Kidney epithelial cell (primary cell): ENCODE data around the gene RIMS1. TPM values are rescaled to one million over a fixed set of nuclear protein-coding genes. Genes with fewer than 3 reads are reported as not detected.

Source experiments
- DNase-seq: peaks from one replicate; pipeline ENCODE4 v3.0.0-alpha.2; 2010; ENCODE audit warnings: low read depth
- H3K27me3 ChIP-seq: 2 replicates; pipeline ENCODE4 v1.6.0; 2011; ENCODE audit warnings: low read length; ENCODE audit not compliant: control insufficient read depth, insufficient read depth
- H3K36me3 ChIP-seq: 2 replicates; pipeline ENCODE4 v1.5.1; 2011; ENCODE audit warnings: low read length; ENCODE audit not compliant: control insufficient read depth, insufficient read depth
- H3K4me3 ChIP-seq: 2 replicates; pipeline ENCODE4 v1.5.1; 2011; ENCODE audit warnings: low read depth, mild to moderate bottlenecking, control low read depth, low read length
- total RNA-seq: library from RNA; depleted of rRNA; stranded (reverse); fragments of >200 nt; gene quantifications from 2 replicates; pipeline ENCODE4 v1.2.3, GENCODE V29; 2015
- TF ChIP-seq, protein P1 (sequence below): IDR thresholded peaks from 2 replicates; pipeline ENCODE4 v1.5.1; 2011; ENCODE audit warnings: mild to moderate bottlenecking, moderate library complexity, low read length, control low read depth, inconsistent platforms; ENCODE audit not compliant: insufficient read depth, poor library complexity, severe bottlenecking

Gene RIMS1
- total RNA-seq, 1 donor from 2014 or later: 0.38 TPM

DNA sequence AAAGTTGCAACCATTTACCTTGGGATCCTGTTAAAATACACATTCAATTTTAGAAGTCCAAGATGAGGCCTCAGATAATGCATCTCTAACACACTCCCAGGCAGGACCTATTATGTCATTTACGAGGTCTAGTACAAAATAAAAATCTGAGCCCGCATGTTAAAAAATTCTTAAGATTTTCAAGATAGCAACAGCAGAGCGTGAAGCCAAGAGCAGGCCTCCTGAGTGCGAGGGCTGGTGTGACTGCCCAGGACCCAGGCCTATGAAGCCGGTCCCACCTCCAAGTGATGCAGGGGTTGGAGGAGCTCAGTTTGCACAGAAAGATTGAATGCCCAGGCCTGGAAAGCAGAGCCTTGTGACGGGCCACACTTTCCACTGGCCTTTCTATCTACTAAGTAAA is 524.4 kb downstream of the RIMS1 start:
- H3K27me3 ChIP-seq: no peaks in the 10 kb centered on the region
- no peak for DNase-seq
- no peaks in the 10 kb centered on the region for H3K36me3 ChIP-seq
- no peak overlapping the region for H3K4me3 ChIP-seq
- TF ChIP-seq, protein P1, sequence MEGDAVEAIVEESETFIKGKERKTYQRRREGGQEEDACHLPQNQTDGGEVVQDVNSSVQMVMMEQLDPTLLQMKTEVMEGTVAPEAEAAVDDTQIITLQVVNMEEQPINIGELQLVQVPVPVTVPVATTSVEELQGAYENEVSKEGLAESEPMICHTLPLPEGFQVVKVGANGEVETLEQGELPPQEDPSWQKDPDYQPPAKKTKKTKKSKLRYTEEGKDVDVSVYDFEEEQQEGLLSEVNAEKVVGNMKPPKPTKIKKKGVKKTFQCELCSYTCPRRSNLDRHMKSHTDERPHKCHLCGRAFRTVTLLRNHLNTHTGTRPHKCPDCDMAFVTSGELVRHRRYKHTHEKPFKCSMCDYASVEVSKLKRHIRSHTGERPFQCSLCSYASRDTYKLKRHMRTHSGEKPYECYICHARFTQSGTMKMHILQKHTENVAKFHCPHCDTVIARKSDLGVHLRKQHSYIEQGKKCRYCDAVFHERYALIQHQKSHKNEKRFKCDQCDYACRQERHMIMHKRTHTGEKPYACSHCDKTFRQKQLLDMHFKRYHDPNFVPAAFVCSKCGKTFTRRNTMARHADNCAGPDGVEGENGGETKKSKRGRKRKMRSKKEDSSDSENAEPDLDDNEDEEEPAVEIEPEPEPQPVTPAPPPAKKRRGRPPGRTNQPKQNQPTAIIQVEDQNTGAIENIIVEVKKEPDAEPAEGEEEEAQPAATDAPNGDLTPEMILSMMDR: no peak

DNA sequence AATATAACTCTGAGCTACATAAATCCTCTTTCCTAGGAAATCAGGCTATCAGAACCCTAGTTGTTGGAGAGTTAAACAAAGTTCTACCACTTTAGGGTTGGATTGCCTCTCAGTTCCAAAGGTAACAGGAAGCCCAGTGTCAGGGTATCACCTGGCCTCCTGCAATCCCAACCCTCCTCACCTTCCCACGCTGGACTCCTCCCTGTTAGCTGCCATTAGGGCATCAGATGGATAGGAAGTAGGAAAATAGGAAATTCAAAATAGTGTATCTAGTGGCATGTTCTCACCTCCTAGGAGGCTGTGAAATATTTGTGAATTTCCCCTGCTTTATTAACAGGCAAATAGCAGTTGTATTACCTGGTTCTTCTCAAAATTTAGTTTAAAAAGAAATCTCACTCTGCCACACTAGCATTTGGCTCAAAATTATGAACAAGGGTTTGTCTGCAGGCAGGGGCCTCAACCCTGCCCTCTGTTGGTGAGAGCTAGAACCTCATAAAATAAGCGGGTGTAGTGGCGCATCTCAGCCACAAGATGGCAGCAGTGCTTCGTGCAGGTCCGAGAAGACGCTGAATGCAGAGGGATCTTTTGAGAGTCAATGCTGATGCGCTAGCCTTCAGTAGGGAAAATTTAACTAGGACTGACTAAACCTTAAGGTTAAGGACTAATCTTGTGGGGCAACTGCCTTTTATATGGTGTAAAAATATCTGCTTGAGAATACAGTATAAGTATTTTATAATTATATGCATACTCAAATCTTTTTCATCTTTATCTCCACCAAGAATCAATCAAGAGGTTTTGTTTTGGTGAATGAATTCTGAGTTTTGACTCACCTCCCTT is 525.7 kb downstream of the RIMS1 start:
- Histone ChIP-seq H3K36me3 (no peaks in the 10 kb centered on the region), H3K27me3 (no peaks in the 10 kb centered on the region), H3K4me3 (no peak overlapping the region)
- TF ChIP-seq, protein P1: peak; percentile 100
- peak; percentile 23 for DNase-seq

DNA sequence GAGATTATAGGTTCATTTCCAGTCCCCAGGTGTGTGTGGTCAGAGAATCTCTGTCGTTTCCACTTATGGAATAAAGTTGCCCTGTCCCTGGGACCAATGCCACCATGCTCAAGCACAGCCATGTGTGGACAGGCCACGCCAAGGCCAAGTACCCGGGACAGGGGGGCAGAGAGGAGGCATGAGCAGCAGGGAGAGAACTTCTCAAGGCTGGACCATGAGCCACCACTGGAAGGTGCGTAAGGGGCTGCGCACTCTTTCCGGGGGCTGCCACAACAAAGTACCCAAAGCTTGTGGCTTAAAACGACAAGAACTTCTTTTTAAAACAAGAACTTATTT is 526.3 kb downstream of the RIMS1 start:
- Histone ChIP-seq H3K36me3 (no peaks in the 10 kb centered on the region), H3K4me3 (no peak overlapping the region), H3K27me3 (no peaks in the 10 kb centered on the region)
- DNase-seq: no peak
- TF ChIP-seq, protein P1: no peak

DNA sequence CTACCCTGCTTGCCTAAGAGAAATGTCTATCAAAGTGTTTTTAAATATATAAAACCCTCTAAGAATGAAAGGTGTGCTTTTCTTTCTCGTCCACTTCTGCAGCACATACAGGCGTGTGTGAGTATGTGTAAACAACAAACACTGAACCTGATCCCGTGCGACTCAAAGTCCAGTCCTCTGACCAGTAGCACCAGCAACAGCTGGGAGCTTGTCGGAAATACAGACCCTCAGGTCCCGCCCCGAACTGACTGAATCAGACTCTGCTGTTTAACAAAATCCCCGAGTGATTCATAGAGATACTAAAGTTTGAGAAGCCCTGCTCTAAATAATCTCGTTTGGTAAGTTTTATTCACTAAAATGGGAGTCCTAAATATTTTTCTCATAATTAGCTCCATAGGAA is 527.5 kb downstream of the RIMS1 start:
- no peak overlapping the region for H3K4me3 ChIP-seq
- DNase-seq: no peak
- H3K27me3 ChIP-seq: no peaks in the 10 kb centered on the region
- no peaks in the 10 kb centered on the region for H3K36me3 ChIP-seq
- TF ChIP-seq, protein P1: no peak

DNA sequence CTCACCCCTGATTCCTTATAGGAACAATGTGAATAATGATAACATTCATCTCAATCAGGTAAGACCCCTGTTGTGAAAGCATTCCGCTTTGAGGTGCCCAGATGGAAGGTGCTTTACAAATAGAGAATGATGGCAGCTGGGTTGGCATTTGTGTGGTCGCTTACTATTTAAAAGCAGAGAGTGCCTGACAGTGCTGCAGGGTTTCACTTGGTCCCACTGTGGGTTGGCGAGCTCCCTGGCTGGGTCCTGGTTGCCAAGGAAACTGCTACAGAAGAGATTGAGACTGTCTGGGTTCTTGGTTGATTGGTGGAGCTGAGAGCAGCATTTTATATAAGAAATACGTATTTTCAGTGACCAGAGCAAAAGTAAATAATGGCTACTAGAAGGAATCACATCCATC is 528.3 kb downstream of the RIMS1 start:
- H3K4me3 ChIP-seq: no peak overlapping the region

More for the DNA sequence above, 528.3 kb downstream of the RIMS1 start:
- H3K36me3 ChIP-seq: no peaks in the 10 kb centered on the region
- no peak for DNase-seq
- no peaks in the 10 kb centered on the region for H3K27me3 ChIP-seq
- TF ChIP-seq, protein P1: no peak
